GM23338 (cell line): Measurements from ENCODE around the gene DNASE1. TPM values are rescaled to one million over a fixed set of nuclear protein-coding genes. Genes with fewer than 3 reads are reported as not detected.

Source experiments
- ATAC-seq: fragments of 200-7000 bp; cut with Tn5 transposase; 3 replicates; pipeline ENCODE4 v1.9.1; 2020
- DNase-seq: peaks from one replicate; pipeline ENCODE4 v3.0.0-alpha.2; 2015; ENCODE audit warnings: low spot score
- H2AFZ ChIP-seq: fragments of 200-600 bp; sonication (generic); 2 replicates; pipeline ENCODE4 v1.8.0; 2016; ENCODE audit warnings: antibody characterized with exemption, mild to moderate bottlenecking, moderate library complexity
- H3F3A ChIP-seq: fragments of 200-600 bp; sonication (generic); replicated peaks from 2 replicates; pipeline ENCODE4 v1.8.0; 2017; ENCODE audit warnings: antibody characterized with exemption, mixed run types, low read depth
- H3K27ac ChIP-seq: fragments of 200-600 bp; sonication (generic); 2 replicates; pipeline ENCODE4 v1.6.1; 2016; ENCODE audit warnings: low read depth
- H3K27me3 ChIP-seq: fragments of 200-600 bp; sonication (generic); 2 replicates; pipeline ENCODE4 v1.8.0; 2016; ENCODE audit warnings: mild to moderate bottlenecking, mixed run types, moderate library complexity; ENCODE audit not compliant: insufficient read depth
- H3K36me3 ChIP-seq: fragments of 200-600 bp; sonication (generic); 2 replicates; pipeline ENCODE4 v1.8.0; 2016; ENCODE audit warnings: mild to moderate bottlenecking; ENCODE audit not compliant: insufficient read depth
- H3K4me1 ChIP-seq: fragments of 200-600 bp; sonication (generic); 2 replicates; pipeline ENCODE4 v1.8.0; 2016; ENCODE audit warnings: mild to moderate bottlenecking, moderate library complexity; ENCODE audit not compliant: insufficient read depth
- H3K4me2 ChIP-seq: fragments of 200-600 bp; sonication (generic); 2 replicates; pipeline ENCODE4 v1.7.1; 2017; ENCODE audit warnings: mixed run types
- H3K4me3 ChIP-seq: fragments of 200-600 bp; sonication (generic); 2 replicates; pipeline ENCODE4 v1.6.1; 2016; ENCODE audit warnings: mixed run types
- H3K79me2 ChIP-seq: fragments of 200-600 bp; sonication (generic); replicated peaks from 2 replicates; pipeline ENCODE4 v1.8.0; 2017; ENCODE audit warnings: mild to moderate bottlenecking; ENCODE audit not compliant: insufficient read depth
- H3K9me2 ChIP-seq: fragments of 200-600 bp; sonication (generic); 2 replicates; pipeline ENCODE4 v1.8.0; 2017; ENCODE audit not compliant: insufficient read depth
- H4K20me1 ChIP-seq: fragments of 200-600 bp; sonication (generic); replicated peaks from 2 replicates; pipeline ENCODE4 v1.8.0; 2017; ENCODE audit warnings: mild to moderate bottlenecking; ENCODE audit not compliant: insufficient read depth
- H3K27ac Mint-ChIP-seq: 2 replicates; pipeline ENCODE4 v1.8.0; 2020; ENCODE audit warnings: inconsistent platforms, mild to moderate bottlenecking, moderate library complexity, mixed read lengths
- H3K27me3 Mint-ChIP-seq: 3 replicates; pipeline ENCODE4 v1.8.0; 2022; ENCODE audit warnings: low read depth, mild to moderate bottlenecking, moderate library complexity, mixed read lengths, inconsistent platforms; ENCODE audit not compliant: insufficient read depth, poor library complexity
- H3K36me3 Mint-ChIP-seq: 3 replicates; pipeline ENCODE4 v1.8.0; 2021; ENCODE audit warnings: low read depth, mild to moderate bottlenecking, inconsistent platforms, moderate library complexity, mixed read lengths
- H3K4me1 Mint-ChIP-seq: 3 replicates; pipeline ENCODE4 v1.8.0; 2020; ENCODE audit warnings: mild to moderate bottlenecking, inconsistent platforms, mixed read lengths
- H3K4me3 Mint-ChIP-seq: 3 replicates; pipeline ENCODE4 v1.8.0; 2021; ENCODE audit warnings: moderate library complexity, mild to moderate bottlenecking, inconsistent platforms, mixed read lengths
- H3K9me3 Mint-ChIP-seq: 3 replicates; pipeline ENCODE4 v1.8.0; 2020; ENCODE audit warnings: moderate library complexity, mild to moderate bottlenecking, inconsistent platforms, mixed read lengths
- CTCF ChIP-seq, 2 experiments: fragments of 200-600 bp in 1 of 2; sonication (generic) in 1 of 2; conservative IDR thresholded peaks; 2 replicates each; pipeline versions ENCODE4 v1.5.1 to v1.6.1; 2016 to 2017; ENCODE audit warnings: antibody characterized with exemption in 2 of 2, low read depth in 2 of 2, mild to moderate bottlenecking in 2 of 2, moderate library complexity in 1 of 2
- NANOG ChIP-seq: IDR thresholded peaks from 2 replicates; pipeline ENCODE4 v1.6.1; 2016; ENCODE audit warnings: antibody characterized with exemption, borderline replicate concordance
- ZNF331 ChIP-seq: fragments of 250-450 bp; sonication (Bioruptor Pico); IDR thresholded peaks from 2 replicates; pipeline ENCODE4 v1.5.0; 2020; ENCODE audit warnings: low read depth, mild to moderate bottlenecking, moderate library complexity
- polyA plus RNA-seq: library from polyadenylated mRNA; unstranded; fragments of >200 nt; fragmentation: Nextera tagmentation; extraction: Ambion mirVana; gene quantifications from 2 replicates; pipeline ENCODE4 v1.2.1, GENCODE V29; 2016
- total RNA-seq: library from RNA; depleted of rRNA; stranded (reverse); fragments of >200 nt; shearing (Covaris generic); gene quantifications from 2 replicates; pipeline ENCODE4 v1.2.3, GENCODE V29; 2014
- TF ChIP-seq, protein P1 (sequence below): fragments of 250-450 bp; sonication (Bioruptor Pico); IDR thresholded peaks from 2 replicates; pipeline ENCODE4 v1.5.0; 2020; ENCODE audit warnings: mild to moderate bottlenecking, moderate library complexity

The DNASE1 gene
- total and polyA plus RNA-seq, 2 experiments from 2014 or later: 7.9 to 23.0 TPM

- no peaks in the 10 kb centered on the region for H3K9me3 Mint-ChIP-seq
- DNase-seq (no peak), ATAC-seq (peak; percentile 51)
- H3K4me3 Mint-ChIP-seq: no peak overlapping the region
- Histone ChIP-seq H3K9me2 (no peaks in the 10 kb centered on the region), H3K4me3 (no peak overlapping the region), H4K20me1 (no peaks in the 10 kb centered on the region; the same call in none of the 2 replicates), H3F3A (0 out of 2 replicates have a peak, but pooled peaks cover 12% of the 10 kb centered on the region), H3K4me1 (no peaks in the 10 kb centered on the region), H3K27me3 (no peaks in the 10 kb centered on the region), H3K27ac (no peak overlapping the region), H3K36me3 (peaks cover 17% of the 10 kb centered on the region), H3K79me2 (no peaks in the 10 kb centered on the region), H3K4me2 (no peak overlapping the region), H2AFZ (no peak overlapping the region)
- peaks cover 2% of the 10 kb centered on the region for H3K27me3 Mint-ChIP-seq
- TF ChIP-seq, protein P1, sequence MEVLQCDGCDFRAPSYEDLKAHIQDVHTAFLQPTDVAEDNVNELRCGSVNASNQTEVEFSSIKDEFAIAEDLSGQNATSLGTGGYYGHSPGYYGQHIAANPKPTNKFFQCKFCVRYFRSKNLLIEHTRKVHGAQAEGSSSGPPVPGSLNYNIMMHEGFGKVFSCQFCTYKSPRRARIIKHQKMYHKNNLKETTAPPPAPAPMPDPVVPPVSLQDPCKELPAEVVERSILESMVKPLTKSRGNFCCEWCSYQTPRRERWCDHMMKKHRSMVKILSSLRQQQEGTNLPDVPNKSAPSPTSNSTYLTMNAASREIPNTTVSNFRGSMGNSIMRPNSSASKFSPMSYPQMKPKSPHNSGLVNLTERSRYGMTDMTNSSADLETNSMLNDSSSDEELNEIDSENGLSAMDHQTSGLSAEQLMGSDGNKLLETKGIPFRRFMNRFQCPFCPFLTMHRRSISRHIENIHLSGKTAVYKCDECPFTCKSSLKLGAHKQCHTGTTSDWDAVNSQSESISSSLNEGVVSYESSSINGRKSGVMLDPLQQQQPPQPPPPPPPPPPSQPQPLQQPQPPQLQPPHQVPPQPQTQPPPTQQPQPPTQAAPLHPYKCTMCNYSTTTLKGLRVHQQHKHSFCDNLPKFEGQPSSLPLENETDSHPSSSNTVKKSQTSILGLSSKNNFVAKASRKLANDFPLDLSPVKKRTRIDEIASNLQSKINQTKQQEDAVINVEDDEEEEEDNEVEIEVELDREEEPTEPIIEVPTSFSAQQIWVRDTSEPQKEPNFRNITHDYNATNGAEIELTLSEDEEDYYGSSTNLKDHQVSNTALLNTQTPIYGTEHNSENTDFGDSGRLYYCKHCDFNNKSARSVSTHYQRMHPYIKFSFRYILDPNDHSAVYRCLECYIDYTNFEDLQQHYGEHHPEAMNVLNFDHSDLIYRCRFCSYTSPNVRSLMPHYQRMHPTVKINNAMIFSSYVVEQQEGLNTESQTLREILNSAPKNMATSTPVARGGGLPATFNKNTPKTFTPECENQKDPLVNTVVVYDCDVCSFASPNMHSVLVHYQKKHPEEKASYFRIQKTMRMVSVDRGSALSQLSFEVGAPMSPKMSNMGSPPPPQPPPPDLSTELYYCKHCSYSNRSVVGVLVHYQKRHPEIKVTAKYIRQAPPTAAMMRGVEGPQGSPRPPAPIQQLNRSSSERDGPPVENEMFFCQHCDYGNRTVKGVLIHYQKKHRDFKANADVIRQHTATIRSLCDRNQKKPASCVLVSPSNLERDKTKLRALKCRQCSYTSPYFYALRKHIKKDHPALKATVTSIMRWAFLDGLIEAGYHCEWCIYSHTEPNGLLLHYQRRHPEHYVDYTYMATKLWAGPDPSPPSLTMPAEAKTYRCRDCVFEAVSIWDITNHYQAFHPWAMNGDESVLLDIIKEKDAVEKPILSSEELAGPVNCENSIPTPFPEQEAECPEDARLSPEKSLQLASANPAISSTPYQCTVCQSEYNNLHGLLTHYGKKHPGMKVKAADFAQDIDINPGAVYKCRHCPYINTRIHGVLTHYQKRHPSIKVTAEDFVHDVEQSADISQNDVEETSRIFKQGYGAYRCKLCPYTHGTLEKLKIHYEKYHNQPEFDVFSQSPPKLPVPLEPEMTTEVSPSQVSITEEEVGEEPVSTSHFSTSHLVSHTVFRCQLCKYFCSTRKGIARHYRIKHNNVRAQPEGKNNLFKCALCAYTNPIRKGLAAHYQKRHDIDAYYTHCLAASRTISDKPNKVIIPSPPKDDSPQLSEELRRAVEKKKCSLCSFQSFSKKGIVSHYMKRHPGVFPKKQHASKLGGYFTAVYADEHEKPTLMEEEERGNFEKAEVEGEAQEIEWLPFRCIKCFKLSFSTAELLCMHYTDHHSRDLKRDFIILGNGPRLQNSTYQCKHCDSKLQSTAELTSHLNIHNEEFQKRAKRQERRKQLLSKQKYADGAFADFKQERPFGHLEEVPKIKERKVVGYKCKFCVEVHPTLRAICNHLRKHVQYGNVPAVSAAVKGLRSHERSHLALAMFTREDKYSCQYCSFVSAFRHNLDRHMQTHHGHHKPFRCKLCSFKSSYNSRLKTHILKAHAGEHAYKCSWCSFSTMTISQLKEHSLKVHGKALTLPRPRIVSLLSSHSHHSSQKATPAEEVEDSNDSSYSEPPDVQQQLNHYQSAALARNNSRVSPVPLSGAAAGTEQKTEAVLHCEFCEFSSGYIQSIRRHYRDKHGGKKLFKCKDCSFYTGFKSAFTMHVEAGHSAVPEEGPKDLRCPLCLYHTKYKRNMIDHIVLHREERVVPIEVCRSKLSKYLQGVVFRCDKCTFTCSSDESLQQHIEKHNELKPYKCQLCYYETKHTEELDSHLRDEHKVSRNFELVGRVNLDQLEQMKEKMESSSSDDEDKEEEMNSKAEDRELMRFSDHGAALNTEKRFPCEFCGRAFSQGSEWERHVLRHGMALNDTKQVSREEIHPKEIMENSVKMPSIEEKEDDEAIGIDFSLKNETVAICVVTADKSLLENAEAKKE: no peak
- no peak for TF ChIP-seq ZNF331 (CRISPR knock-in tag)
- TF ChIP-seq CTCF (conservative IDR thresholded peaks at IDR 0.05; ENCODE audit: low read depth in 2 of 2): peak in 1 of 2 experiments; percentile 37; a peak in 2 of 4 replicates
- H3K4me1 Mint-ChIP-seq: no peaks in the 10 kb centered on the region
- H3K27ac Mint-ChIP-seq: no peak overlapping the region
- peaks cover 78% of the 10 kb centered on the region for H3K36me3 Mint-ChIP-seq
These were observed 11.0 kb downstream of the DNASE1 start for GRCh38 chr16:3665508-3665907.

DNA sequence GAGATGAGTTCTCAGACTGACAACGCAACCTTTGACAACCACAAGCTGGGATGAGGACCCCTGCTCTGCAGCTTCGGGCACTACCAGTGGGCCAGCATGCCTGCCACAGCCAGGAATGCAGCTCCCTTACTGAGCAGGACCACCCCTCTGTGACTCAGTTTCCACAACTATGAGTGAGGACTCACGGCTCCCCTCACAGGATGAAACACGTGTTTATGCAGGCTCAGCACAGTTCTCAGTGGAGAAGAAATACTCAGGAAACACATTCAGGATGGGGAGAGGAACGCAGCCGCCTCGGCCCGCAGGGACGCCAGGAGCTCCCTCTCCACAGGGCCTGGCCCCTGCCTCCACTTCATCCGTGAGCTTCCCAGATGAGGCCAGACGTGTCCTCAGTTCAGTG, 14.1 kb downstream of the DNASE1 start:
- Mint-ChIP-seq H3K4me1 (no peaks in the 10 kb centered on the region), H3K36me3 (peaks cover 79% of the 10 kb centered on the region), H3K27me3 (peaks cover 11% of the 10 kb centered on the region), H3K9me3 (no peaks in the 10 kb centered on the region), H3K4me3 (no peak overlapping the region), H3K27ac (no peak overlapping the region)
- Histone ChIP-seq H3K4me2 (no peak overlapping the region), H2AFZ (no peak overlapping the region), H3F3A (0 out of 2 replicates have a peak, but pooled peaks cover 2% of the 10 kb centered on the region), H3K36me3 (peaks cover 10% of the 10 kb centered on the region), H3K79me2 (no peaks in the 10 kb centered on the region), H3K4me1 (no peaks in the 10 kb centered on the region), H3K27me3 (no peaks in the 10 kb centered on the region), H4K20me1 (no peaks in the 10 kb centered on the region; the same call in none of the 2 replicates), H3K9me2 (no peaks in the 10 kb centered on the region), H3K4me3 (no peak overlapping the region), H3K27ac (no peak overlapping the region)
- DNase-seq: no peak
- no peak for TF ChIP-seq NANOG
- no peak for ATAC-seq
